Fibroblast of skin of back (primary cell): ENCODE data around the gene ASCC3. TPM values are rescaled to one million over a fixed set of nuclear protein-coding genes. Genes with fewer than 3 reads are reported as not detected.

Experiments
- DNase-seq: peaks from one replicate; pipeline ENCODE4 v3.0.0-alpha.2; 2013
- polyA plus RNA-seq, 2 experiments: library from polyadenylated mRNA; unstranded; fragments of 120-200 nt; gene quantifications; one replicate each; pipeline ENCODE4 v1.2.1, GENCODE V29; 2013; ENCODE audit not compliant: insufficient read length in 2 of 2

Gene ASCC3
- 42.8 TPM for polyA plus RNA-seq (2013, experiment 1 of 2; ENCODE audit: insufficient read length)
- polyA plus RNA-seq (2013, experiment 2 of 2; ENCODE audit: insufficient read length): 46.3 TPM

- DNase-seq: peak; percentile 93
Observed at GRCh38 chr6:100880853-100881706, at the start of gene ASCC3. ASCC3 (minus strand) TSS chr6:100881329; CDS start chr6:100867997, 13,332 bp downstream.

GRCh38 chr6:100925749-100926148, 44.6 kb upstream of the ASCC3 start:
- DNase-seq: no peak

GRCh38 chr6:100924534-100925227, 43.6 kb upstream of the ASCC3 start:
- no peak for DNase-seq

GRCh38 chr6:100923481-100924165, 42.5 kb upstream of the ASCC3 start:
- DNase-seq: no peak

- DNase-seq: no peak
Observed at GRCh38 chr6:100920028-100920605, 39.0 kb upstream of the ASCC3 start.

- DNase-seq: no peak
Observed at GRCh38 chr6:100918152-100918551, 37.0 kb upstream of the ASCC3 start.

GRCh38 chr6:100915876-100916275, 34.7 kb upstream of the ASCC3 start:
- DNase-seq: no peak

GRCh38 chr6:100913400-100914276, 32.5 kb upstream of the ASCC3 start:
- DNase-seq: no peak

GRCh38 chr6:100906325-100906724, 25.2 kb upstream of the ASCC3 start:
- DNase-seq: no peak

- no peak for DNase-seq
Observed at GRCh38 chr6:100905067-100905466, 23.9 kb upstream of the ASCC3 start.

- DNase-seq: no peak
Observed at GRCh38 chr6:100904316-100904715, 23.2 kb upstream of the ASCC3 start.

- no peak for DNase-seq
Observed at GRCh38 chr6:100901582-100901981, 20.5 kb upstream of the ASCC3 start.

- DNase-seq: no peak
Observed at GRCh38 chr6:100899202-100899601, 18.1 kb upstream of the ASCC3 start.

GRCh38 chr6:100897671-100898070, 16.5 kb upstream of the ASCC3 start:
- no peak for DNase-seq

GRCh38 chr6:100893743-100894142, 12.6 kb upstream of the ASCC3 start:
- DNase-seq: no peak

GRCh38 chr6:100892693-100893092, 11.6 kb upstream of the ASCC3 start:
- no peak for DNase-seq

- no peak for DNase-seq
Observed at GRCh38 chr6:100892116-100892515, 11.0 kb upstream of the ASCC3 start.

GRCh38 chr6:100891079-100891478, 9.9 kb upstream of the ASCC3 start:
- no peak for DNase-seq

GRCh38 chr6:100890646-100891045, 9.5 kb upstream of the ASCC3 start:
- peak; percentile 28 for DNase-seq

GRCh38 chr6:100889351-100889750, 8.2 kb upstream of the ASCC3 start:
- no peak for DNase-seq

- DNase-seq: peak; percentile 66
Observed at GRCh38 chr6:100886076-100886475, 4.9 kb upstream of the ASCC3 start.

GRCh38 chr6:100883347-100883746, 2.2 kb upstream of the ASCC3 start:
- no peak for DNase-seq
